ENCODE measurements around the gene SEMA3A.
"Not testable (repeated sequence)": the region's sequence is repeated elsewhere in the genome, so short reads cannot be mapped to it uniquely, and the experiment has no call there.

DNA sequence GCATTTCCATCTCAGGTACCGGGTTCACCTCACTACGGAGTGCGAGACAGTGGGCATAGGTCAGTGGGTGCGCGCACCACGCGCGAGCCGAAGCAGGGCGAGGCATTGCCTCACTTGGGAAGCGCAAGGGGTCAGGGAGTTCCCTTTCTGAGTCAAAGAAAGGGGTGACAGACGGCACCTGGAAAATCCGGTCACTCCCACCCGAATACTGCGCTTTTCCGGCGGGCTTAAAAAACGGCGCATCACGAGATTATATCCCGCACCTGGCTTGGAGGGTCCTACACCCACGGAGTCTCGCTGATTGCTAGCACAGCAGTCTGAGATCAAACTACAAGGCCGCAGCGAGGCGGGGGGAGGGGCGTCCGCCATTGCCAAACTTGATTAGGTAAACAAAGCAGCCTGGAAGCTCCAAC lies 132.1 kb downstream of the SEMA3A start:
- TF ChIP-seq POLR2AphosphoS5 (IDR thresholded peaks at IDR 0.05; ENCODE audit: low read depth); SPI1 (IDR thresholded peaks at IDR 0.05; ENCODE audit: borderline replicate concordance, low read depth); GABPA (IDR thresholded peaks at IDR 0.05; ENCODE audit: low read depth): not testable (repeated sequence)
- TF ChIP-seq, protein P1, sequence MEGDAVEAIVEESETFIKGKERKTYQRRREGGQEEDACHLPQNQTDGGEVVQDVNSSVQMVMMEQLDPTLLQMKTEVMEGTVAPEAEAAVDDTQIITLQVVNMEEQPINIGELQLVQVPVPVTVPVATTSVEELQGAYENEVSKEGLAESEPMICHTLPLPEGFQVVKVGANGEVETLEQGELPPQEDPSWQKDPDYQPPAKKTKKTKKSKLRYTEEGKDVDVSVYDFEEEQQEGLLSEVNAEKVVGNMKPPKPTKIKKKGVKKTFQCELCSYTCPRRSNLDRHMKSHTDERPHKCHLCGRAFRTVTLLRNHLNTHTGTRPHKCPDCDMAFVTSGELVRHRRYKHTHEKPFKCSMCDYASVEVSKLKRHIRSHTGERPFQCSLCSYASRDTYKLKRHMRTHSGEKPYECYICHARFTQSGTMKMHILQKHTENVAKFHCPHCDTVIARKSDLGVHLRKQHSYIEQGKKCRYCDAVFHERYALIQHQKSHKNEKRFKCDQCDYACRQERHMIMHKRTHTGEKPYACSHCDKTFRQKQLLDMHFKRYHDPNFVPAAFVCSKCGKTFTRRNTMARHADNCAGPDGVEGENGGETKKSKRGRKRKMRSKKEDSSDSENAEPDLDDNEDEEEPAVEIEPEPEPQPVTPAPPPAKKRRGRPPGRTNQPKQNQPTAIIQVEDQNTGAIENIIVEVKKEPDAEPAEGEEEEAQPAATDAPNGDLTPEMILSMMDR (IDR thresholded peaks at IDR 0.05; ENCODE audit: insufficient read depth, low read length): not testable (repeated sequence)
- TF ChIP-seq, protein P2, sequence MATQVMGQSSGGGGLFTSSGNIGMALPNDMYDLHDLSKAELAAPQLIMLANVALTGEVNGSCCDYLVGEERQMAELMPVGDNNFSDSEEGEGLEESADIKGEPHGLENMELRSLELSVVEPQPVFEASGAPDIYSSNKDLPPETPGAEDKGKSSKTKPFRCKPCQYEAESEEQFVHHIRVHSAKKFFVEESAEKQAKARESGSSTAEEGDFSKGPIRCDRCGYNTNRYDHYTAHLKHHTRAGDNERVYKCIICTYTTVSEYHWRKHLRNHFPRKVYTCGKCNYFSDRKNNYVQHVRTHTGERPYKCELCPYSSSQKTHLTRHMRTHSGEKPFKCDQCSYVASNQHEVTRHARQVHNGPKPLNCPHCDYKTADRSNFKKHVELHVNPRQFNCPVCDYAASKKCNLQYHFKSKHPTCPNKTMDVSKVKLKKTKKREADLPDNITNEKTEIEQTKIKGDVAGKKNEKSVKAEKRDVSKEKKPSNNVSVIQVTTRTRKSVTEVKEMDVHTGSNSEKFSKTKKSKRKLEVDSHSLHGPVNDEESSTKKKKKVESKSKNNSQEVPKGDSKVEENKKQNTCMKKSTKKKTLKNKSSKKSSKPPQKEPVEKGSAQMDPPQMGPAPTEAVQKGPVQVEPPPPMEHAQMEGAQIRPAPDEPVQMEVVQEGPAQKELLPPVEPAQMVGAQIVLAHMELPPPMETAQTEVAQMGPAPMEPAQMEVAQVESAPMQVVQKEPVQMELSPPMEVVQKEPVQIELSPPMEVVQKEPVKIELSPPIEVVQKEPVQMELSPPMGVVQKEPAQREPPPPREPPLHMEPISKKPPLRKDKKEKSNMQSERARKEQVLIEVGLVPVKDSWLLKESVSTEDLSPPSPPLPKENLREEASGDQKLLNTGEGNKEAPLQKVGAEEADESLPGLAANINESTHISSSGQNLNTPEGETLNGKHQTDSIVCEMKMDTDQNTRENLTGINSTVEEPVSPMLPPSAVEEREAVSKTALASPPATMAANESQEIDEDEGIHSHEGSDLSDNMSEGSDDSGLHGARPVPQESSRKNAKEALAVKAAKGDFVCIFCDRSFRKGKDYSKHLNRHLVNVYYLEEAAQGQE (IDR thresholded peaks at IDR 0.05; ENCODE audit: insufficient replicate concordance, low read depth): not testable (repeated sequence)
